OCI-LY1 (cell line): ENCODE results near the gene POC1A.

Experiments
- EZH2 ChIP-seq: fragments of 200-600 bp; sonication (generic), shearing (Covaris generic); IDR thresholded peaks from 2 replicates; pipeline ENCODE4 v1.8.0; 2017; ENCODE audit warnings: borderline replicate concordance, mixed run types, mild to moderate bottlenecking, antibody characterized with exemption, low read length, moderate library complexity, mixed read lengths
- TF ChIP-seq, protein P1 (sequence below): fragments of 200-600 bp; sonication (generic), shearing (Covaris generic); IDR thresholded peaks from 2 replicates; pipeline ENCODE4 v1.5.1; 2017; ENCODE audit warnings: mild to moderate bottlenecking, antibody characterized with exemption, low read length, moderate library complexity, mixed read lengths

DNA sequence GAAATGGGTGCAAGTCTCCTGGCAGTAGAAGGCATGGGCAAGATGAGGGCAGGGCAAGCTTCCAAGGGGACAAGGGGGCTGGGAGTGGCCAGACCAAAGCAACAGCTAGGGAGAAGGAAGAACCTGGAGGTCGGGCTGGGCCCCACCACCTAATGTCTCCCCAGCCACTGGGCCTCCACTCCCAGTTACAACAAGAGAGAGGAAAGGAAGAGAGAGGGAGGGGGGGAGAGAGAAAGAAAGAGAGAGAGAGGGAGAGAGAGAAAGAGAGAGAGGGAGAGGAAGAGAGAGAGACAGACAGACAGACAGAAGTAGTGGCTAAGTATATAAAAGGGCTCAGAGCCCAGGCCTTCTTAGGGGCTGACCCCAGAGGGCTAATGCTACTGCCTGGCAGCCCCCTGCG, 104.7 kb downstream of the POC1A start:
- TF ChIP-seq, protein P1, sequence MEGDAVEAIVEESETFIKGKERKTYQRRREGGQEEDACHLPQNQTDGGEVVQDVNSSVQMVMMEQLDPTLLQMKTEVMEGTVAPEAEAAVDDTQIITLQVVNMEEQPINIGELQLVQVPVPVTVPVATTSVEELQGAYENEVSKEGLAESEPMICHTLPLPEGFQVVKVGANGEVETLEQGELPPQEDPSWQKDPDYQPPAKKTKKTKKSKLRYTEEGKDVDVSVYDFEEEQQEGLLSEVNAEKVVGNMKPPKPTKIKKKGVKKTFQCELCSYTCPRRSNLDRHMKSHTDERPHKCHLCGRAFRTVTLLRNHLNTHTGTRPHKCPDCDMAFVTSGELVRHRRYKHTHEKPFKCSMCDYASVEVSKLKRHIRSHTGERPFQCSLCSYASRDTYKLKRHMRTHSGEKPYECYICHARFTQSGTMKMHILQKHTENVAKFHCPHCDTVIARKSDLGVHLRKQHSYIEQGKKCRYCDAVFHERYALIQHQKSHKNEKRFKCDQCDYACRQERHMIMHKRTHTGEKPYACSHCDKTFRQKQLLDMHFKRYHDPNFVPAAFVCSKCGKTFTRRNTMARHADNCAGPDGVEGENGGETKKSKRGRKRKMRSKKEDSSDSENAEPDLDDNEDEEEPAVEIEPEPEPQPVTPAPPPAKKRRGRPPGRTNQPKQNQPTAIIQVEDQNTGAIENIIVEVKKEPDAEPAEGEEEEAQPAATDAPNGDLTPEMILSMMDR = no peak
- TF ChIP-seq EZH2 = no peak
